ENCODE results near the gene PDE7B. TPM values are rescaled to one million over a fixed set of nuclear protein-coding genes. Genes with fewer than 3 reads are reported as not detected.

The PDE7B gene
- total and polyA plus RNA-seq, 2 of the 13 experiments (the other 11 are each of a cell fraction or from before 2014, with no cell fraction given): not detected

- TF ChIP-seq NFYC (CRISPR knock-in tag; IDR thresholded peaks at IDR 0.05) (no peak), E2F1 (CRISPR knock-in tag; IDR thresholded peaks at IDR 0.05) (no peak)
These were observed 19.8 kb downstream of the PDE7B start (continued) for GRCh38 chr6:135871296-135871695.

- intact Hi-C loops (cut with micrococcal nuclease; ENCODE audit: unreplicated experiment) (no loop called here), in situ Hi-C loops (cut with HindIII; ENCODE audit: extremely low pct_ligation_motif_present, low pct_unique_long_range_greater_than_20kb) (no loop called here)
- no peaks in the 10 kb centered on the region for H3K79me2 ChIP-seq (ENCODE audit: insufficient read depth, low read length)
- ChIA-PET POLR2A (no interaction called here), CTCF (ENCODE audit: low intra/inter-chr PET ratio, low total read pairs) (no interaction called here)
- FAIRE-seq: no peak
- no peaks in the 10 kb centered on the region for H3K36me3 ChIP-seq (replicated peaks in 1 of 2; ENCODE audit: control insufficient read depth in 1 of 2, insufficient read depth in 2 of 2, low read length in 2 of 2)
- BruUV-seq (replicated peaks): no TSS peak
- ATAC-seq: no peak
- WGBS (ENCODE audit: low lambda C conversion rate): 21% methylated on average over 1 of the region's 1 CpG
- no peak overlapping the region for H3K4me2 ChIP-seq (ENCODE audit: low read depth, low read length)
- H3K27ac ChIP-seq (ENCODE audit: extremely low read length, insufficient read depth, low read length): no peak overlapping the region
- no peaks in the 10 kb centered on the region for H3K9me3 ChIP-seq (ENCODE audit: low read length)
- no peak overlapping the region for H2AFZ ChIP-seq (ENCODE audit: low read length)
- no peak for DNase-seq (ENCODE audit: low spot score)
- H3K4me1 ChIP-seq (ENCODE audit: insufficient read depth, low read length): no peaks in the 10 kb centered on the region
- H3K4me3 ChIP-seq (replicated peaks in 1 of 3; ENCODE audit: insufficient read depth in 1 of 3, low read depth in 2 of 3, low read length in 3 of 3): no peak overlapping the region
- no peak overlapping the region for H3K9ac ChIP-seq (ENCODE audit: insufficient read depth, low read depth, low read length)
- H4K20me1 ChIP-seq (ENCODE audit: insufficient read depth, low read length): no peaks in the 10 kb centered on the region
- H3K27me3 ChIP-seq (ENCODE audit: control insufficient read depth in 1 of 2, insufficient read depth in 2 of 2, low read length in 2 of 2): no peaks in the 10 kb centered on the region
- no peak for TF ChIP-seq HDAC2 (CRISPR knock-in tag; IDR thresholded peaks at IDR 0.05)
- no peak for TF ChIP-seq PAXIP1 (CRISPR knock-in tag; conservative IDR thresholded peaks at IDR 0.05)
- TF ChIP-seq ZNF75D (CRISPR knock-in tag; IDR thresholded peaks at IDR 0.05; ENCODE audit: borderline replicate concordance): no peak
- TF ChIP-seq ZNF574 (CRISPR knock-in tag; IDR thresholded peaks at IDR 0.05): no peak
- no peak for TF ChIP-seq TCF7 (IDR thresholded peaks at IDR 0.05; ENCODE audit: low read depth)
- no peak for TF ChIP-seq ZNF614 (CRISPR knock-in tag; IDR thresholded peaks at IDR 0.05; ENCODE audit: borderline replicate concordance)
- no peak for TF ChIP-seq ZNF207 (IDR thresholded peaks at IDR 0.05; ENCODE audit: borderline replicate concordance)
- no peak for TF ChIP-seq HMGA1 (CRISPR knock-in tag; conservative IDR thresholded peaks at IDR 0.05)
- no peak for TF ChIP-seq JDP2 (CRISPR knock-in tag; IDR thresholded peaks at IDR 0.05; ENCODE audit: borderline replicate concordance)
- TF ChIP-seq MTA1 (CRISPR knock-in tag; IDR thresholded peaks at IDR 0.05; ENCODE audit: borderline replicate concordance): no peak
- no peak for TF ChIP-seq ZNF530 (CRISPR knock-in tag; IDR thresholded peaks at IDR 0.05; ENCODE audit: low read depth)
- TF ChIP-seq ZNF556 (CRISPR knock-in tag; IDR thresholded peaks at IDR 0.05; ENCODE audit: borderline replicate concordance): no peak
- no peak for TF ChIP-seq ZBTB8A (CRISPR knock-in tag; IDR thresholded peaks at IDR 0.05; ENCODE audit: borderline replicate concordance, low read depth)
- no peak for TF ChIP-seq E2F2 (CRISPR knock-in tag; IDR thresholded peaks at IDR 0.05; ENCODE audit: borderline replicate concordance)
These were observed 20.4 kb downstream of the PDE7B start for GRCh38 chr6:135871878-135872277.
